OCI-LY7 (cell line): ENCODE results near the gene FOXN3.

ENCODE experiments used
- EZH2phosphoT487 ChIP-seq: fragments of 200-600 bp; sonication (generic); IDR thresholded peaks from 2 replicates; pipeline ENCODE4 v1.6.1; 2018; ENCODE audit warnings: low read depth, borderline replicate concordance, mild to moderate bottlenecking, mixed run types, antibody characterized with exemption, low read length, moderate library complexity, mixed read lengths
- TF ChIP-seq, protein P1 (sequence below): fragments of 200-600 bp; sonication (generic); conservative IDR thresholded peaks from 2 replicates; pipeline ENCODE4 v1.5.1; 2014; ENCODE audit warnings: mild to moderate bottlenecking, antibody characterized with exemption, low read length, moderate library complexity, mixed read lengths

DNA sequence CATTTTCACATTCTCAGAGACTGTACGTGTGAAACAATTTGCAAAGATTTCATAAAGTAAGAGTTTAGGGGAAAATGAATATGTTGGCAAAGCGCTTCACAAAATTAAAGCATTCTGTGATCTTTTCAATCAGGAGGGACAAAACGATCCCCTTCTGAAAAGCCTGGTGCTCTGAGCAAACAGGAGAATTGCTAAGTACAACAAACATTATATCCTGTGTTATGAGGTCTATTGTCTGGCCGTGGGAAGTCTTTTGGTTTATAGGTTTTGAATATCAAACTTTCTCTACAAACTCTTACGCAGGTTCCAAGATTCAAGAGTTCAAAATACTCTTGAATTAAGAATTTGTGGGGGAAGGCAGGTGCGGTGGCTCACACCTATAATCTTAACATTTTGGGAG lies 7.2 kb upstream of the FOXN3 start:
- TF ChIP-seq, protein P1, sequence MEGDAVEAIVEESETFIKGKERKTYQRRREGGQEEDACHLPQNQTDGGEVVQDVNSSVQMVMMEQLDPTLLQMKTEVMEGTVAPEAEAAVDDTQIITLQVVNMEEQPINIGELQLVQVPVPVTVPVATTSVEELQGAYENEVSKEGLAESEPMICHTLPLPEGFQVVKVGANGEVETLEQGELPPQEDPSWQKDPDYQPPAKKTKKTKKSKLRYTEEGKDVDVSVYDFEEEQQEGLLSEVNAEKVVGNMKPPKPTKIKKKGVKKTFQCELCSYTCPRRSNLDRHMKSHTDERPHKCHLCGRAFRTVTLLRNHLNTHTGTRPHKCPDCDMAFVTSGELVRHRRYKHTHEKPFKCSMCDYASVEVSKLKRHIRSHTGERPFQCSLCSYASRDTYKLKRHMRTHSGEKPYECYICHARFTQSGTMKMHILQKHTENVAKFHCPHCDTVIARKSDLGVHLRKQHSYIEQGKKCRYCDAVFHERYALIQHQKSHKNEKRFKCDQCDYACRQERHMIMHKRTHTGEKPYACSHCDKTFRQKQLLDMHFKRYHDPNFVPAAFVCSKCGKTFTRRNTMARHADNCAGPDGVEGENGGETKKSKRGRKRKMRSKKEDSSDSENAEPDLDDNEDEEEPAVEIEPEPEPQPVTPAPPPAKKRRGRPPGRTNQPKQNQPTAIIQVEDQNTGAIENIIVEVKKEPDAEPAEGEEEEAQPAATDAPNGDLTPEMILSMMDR = no peak
- TF ChIP-seq EZH2phosphoT487 = no peak
